EH (cell line): ENCODE measurements around the gene RBM8A.
A peak's percentile ranks its signal among the peaks of the same experiment; 100 is the strongest.
"Not testable (repeated sequence)": the region's sequence is repeated elsewhere in the genome, so short reads cannot be mapped to it uniquely, and the experiment has no call there.

Source experiments
- DNase-seq: peaks from one replicate; pipeline ENCODE4 v3.0.0-alpha.2; 2015; ENCODE audit warnings: low read depth

Gene RBM8A

DNA sequence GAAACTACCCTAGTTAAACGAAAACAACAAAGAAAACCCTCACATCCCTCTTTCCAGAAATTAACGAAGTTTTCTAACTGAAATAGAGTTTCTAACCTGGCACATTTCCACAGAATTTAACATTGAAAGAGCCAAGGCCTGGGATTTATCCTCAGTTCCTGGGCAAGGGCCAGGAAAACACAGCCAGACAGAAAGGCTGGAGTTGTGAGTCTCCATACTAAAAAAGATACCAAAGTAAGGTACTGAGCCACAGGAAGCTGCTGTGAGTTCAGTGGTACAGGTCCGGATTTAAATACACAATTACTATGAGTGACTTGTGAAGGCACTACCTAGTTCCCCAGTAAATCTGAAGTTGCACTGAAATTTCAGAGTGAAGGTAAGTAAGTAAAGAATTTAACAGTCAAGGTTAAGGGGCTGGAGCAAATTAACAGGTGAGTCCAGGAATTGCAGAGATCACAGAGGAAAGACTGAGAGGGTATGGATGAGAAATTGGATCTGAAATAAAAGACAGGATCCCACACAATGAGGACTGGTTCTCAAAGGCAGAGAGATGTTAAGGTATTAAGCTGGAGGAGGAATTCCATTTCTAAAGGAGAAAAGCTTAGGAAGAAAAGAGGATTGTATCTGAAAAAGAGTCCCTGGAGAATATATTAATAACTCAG is 29.6 kb upstream of the RBM8A start:
- DNase-seq: peak; percentile 48

GRCh38 chr1:145956361-145956760 is 29.1 kb upstream of the RBM8A start:
- no peak for DNase-seq

GRCh38 chr1:145955436-145955835 is 28.2 kb upstream of the RBM8A start:
- no peak for DNase-seq

GRCh38 chr1:145953861-145954260 is 26.6 kb upstream of the RBM8A start:
- no peak for DNase-seq

GRCh38 chr1:145952903-145953302 is 25.6 kb upstream of the RBM8A start:
- DNase-seq: no peak

- DNase-seq: no peak
These were observed 24.2 kb upstream of the RBM8A start for GRCh38 chr1:145951526-145951925.

DNA sequence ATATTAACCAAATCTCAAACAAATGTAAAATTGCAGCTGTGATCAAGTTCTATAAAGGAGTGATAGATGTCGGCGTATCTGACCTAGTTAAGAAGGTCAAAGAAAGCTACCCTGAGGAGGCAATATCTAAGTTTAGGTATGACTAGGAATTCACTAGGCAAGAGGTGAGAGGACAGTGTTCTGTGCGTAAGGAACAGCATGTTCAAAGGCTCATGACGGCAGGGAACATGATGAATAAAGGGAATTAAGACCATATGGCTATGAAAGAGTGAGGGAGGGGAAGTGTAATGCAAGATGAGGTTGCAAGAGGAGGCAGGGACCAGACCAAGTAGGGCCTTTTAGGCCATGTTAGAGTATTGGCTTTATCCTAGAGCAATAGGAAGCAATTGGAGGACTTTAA is 21.9 kb upstream of the RBM8A start:
- DNase-seq: no peak

GRCh38 chr1:145947551-145947950 is 20.3 kb upstream of the RBM8A start:
- DNase-seq: no peak

GRCh38 chr1:145946477-145946986 is 19.2 kb upstream of the RBM8A start:
- no peak for DNase-seq

DNA sequence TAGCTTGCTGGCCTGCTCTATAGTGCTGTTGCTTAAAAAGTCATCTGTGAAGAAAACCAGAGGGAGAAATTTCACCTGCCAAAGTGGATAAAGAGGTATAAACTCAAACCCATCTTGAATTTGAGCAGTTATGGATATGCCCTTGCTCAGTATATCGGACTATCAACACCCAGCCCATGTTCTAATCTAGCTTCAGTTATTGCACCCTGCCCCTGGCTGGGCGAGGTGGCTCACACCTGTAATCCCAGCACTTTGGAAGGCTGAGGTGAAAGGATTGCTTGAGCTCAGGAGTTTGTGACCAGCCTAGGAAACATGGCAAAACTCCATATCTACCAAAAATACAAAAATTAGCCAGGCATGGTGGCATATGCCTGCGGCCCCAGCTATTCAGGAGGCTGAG is 17.2 kb upstream of the RBM8A start:
- no peak for DNase-seq

- no peak for DNase-seq
These were observed 15.6 kb upstream of the RBM8A start for GRCh38 chr1:145942871-145943270.

GRCh38 chr1:145942405-145942804 is 15.1 kb upstream of the RBM8A start:
- no peak for DNase-seq

DNA sequence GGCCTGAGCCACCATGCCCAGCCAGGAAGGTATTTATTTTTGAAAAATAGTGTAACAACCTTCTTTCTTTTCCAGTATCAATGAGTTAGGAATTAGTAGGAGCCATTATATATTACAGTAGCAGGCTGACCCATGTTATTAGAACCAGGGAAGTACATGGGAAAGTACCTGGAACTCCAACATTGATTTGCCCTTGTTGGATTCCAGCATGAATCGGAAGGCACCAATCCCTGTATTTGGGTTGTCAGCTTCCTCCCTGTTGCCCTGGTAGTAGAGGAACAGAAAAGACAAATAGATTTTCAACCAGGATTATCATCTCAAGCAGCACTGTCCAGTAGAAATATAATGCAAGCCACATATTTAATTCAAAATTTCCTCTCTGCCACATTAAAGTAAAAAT is 10.2 kb upstream of the RBM8A start:
- no peak for DNase-seq

- no peak for DNase-seq
These were observed 9.0 kb upstream of the RBM8A start for GRCh38 chr1:145936247-145936646.

DNA sequence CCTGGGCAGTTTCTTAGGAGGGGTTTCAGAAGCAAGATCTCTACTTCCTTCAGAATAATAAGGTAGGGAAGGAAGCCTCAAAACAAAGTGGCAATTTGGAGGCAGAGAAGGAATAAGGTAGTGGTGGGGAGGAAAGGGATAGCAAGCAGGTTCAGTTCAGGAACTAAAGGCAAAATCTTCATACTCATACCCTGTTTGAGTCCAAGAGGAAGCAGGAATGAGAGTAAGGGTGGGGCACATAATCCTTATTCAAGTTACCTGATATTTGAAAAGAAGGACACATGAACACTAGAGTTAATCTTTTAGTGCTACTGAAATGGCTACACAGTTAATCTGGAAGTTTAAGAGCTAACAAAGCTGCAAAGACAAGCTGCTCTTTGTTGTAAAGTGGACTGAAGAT is 8.4 kb upstream of the RBM8A start:
- DNase-seq: no peak

- not testable (repeated sequence) for DNase-seq
These were observed 5.3 kb upstream of the RBM8A start for GRCh38 chr1:145932522-145933009.

DNA sequence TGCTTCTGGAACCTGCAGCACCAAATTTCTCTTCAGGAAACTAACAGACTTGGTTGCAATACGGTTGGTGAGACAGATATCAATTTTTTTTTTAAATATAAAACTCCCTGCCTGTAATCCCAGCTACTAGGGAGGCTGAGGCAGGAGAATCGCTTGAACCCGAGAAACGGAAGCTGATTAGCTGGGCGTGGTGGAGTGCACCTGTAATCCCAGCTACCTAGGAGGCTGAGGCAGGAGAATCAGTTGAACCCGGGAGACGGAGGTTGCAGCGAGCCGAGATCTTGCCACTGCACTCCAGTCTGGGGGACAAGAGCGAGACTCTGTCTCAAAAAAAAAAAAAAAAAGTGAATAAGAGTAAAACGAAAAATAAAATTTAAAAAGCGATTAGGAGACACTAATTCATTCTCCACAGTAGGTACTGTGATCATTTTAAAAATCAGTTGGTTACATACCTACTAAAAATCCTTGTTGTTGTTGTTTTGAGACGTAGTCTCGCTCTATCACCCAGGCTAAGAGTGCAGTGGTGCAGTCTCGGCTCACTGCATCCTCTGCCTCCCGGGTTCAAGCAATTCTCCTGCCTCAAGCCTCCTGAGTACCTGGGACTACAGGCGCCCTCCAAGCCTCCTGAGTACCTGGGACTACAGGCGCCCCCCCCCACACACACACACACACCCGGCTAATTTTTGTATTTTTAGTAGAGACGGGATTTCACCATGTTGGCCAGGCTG is 796 bp upstream of the RBM8A start:
- no peak for DNase-seq

DNA sequence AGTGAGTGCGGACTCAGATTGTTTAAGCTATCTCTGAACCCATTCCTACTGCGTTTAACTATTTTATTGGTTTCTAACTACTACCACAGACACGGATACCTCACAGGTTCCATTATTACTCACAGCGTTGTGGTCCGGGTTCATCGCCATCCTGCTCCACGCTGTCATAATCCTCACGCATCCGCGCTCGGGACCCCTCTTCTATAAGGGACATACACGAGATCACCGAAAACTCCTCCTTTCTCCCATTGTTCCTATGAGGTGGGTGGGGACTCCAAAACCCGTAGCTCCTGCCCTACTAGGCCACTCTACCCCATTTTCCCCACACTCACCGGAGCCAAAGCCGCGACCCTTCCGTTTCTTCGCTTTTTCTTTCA is 610 bp downstream of the RBM8A start:
- DNase-seq: no peak

GRCh38 chr1:145922266-145922665 is 5.0 kb downstream of the RBM8A start:
- DNase-seq: peak; percentile 24

DNA sequence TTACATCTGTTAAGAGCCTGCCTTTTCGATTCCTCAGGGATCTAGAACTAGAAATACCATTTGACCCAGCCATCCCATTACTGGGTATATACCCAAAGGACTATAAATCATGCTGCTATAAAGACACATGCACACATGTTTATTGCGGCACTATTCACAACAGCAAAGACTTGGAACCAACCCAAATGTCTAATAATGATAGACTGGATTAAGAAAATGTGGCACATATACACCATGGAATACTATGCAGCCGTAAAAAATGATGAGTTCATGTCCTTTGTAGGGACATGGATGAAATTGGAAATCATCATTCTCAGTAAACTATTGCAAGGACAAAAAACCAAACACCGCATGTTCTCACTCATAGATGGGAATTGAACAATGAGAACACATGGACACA is 7.0 kb downstream of the RBM8A start:
- not testable (repeated sequence) for DNase-seq

- DNase-seq: peak; percentile 57
These were observed 8.0 kb downstream of the RBM8A start for GRCh38 chr1:145918992-145919939.
